Measurements from ENCODE around the gene TRAPPC3.

TRAPPC3 gene

DNA sequence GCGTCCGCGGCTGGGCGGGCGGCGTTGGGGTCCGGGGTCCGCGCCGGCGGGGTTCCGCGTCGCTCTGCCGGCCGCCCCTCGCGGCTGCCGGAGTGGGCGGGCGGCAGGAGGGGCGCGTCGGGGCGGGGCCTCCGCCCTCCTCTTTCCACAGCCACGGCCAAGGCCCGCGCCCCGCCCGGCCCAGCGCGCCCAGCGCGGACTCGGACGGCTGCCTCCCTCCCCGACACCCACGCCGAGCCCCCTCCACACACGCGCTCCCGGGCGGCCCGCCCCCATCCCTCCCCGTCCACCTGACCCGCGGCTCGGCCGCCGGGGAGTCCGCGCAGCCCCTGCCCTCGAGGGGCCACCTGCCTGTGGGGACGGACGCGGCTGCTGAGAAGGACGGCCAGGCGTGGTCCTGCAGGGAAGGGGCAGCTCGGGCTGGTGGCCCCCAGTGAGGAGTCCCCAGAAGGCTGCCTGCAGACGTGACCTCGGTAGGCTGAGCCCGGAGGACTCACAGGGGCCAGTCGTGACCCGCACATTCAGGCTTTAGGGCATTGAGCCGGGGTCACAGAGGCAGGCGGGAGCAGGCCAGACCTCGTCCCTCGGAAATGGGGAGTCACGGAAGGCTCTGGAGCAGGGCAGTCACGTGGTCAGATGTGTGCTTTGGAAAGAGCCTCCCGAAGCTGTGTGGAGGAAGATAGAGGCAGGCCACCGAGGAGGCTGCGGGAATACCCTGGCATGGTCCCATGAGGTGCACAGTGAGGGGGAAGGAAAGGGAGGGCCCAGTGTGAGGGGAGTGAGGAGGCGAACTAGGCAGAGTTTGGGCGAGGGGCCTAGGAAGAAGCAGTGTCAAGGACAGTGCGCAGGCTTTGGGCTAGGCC, 23.9 kb downstream of the TRAPPC3 start, which contains the start of gene COL8A2:
TSS of gene COL8A2 (minus strand) at position 94 of the 863 bp plus-strand sequence. CDS start 24,980 bp downstream, outside the sequence.
- no peak for DNase-seq (ENCODE audit: low spot score)

DNA sequence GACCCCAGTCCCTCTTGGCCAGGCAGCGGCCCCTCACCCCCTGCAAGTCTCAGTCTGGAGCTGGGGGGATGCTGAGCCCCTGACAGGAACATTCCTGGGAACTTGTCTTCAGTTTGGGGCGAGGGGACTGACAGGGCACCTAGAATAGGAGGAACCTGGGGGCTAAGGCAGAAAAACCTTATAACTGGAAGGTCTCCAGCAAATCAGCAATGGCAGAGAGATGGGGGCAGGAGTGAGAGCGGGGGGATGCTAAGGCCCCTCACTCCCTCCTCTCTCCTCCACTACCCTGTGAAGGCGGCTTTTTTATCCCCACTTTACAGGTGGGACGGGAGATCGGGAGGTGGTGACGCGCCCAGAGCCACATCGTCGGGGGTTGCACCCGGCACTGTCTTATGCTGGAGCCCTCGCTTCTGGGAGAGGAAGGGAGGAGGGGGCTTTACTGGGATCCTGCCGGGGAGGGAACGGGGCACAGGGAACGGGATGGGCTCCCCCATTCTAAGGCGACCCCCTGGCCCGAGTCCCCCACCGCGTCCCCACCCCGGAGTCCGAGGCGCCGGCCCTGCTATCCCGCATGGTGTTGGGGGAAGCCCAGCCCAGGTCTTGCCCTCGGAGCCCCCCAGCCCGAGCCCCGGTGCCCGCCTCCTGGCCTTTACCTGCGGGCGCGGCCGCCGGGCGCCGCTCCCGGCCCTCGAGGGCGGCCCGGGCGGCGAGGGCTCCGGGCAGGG, 24.7 kb downstream of the TRAPPC3 start:
- no peak for DNase-seq (ENCODE audit: low spot score)

DNA sequence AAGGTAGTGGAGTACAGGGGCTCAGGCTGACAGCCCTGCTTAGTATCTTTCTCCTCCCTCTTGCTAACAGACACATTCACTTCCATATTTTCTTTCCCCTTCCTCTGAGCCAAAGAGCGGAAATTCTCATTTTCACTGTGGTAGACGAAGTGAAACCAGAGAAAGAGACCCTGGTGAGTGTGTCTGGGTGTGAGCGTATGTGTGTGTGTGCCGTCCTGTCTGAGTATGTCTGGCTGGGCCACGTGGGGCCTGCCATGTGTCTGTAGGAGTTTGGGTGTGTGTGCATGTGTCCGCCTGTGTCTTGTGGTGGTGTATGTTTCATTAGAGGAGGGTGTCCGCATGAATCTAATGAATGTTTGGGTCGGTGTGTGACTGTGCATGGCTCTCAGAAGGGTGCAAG, 25.9 kb downstream of the TRAPPC3 start:
- peak; percentile 17 for DNase-seq (ENCODE audit: low spot score)

DNA sequence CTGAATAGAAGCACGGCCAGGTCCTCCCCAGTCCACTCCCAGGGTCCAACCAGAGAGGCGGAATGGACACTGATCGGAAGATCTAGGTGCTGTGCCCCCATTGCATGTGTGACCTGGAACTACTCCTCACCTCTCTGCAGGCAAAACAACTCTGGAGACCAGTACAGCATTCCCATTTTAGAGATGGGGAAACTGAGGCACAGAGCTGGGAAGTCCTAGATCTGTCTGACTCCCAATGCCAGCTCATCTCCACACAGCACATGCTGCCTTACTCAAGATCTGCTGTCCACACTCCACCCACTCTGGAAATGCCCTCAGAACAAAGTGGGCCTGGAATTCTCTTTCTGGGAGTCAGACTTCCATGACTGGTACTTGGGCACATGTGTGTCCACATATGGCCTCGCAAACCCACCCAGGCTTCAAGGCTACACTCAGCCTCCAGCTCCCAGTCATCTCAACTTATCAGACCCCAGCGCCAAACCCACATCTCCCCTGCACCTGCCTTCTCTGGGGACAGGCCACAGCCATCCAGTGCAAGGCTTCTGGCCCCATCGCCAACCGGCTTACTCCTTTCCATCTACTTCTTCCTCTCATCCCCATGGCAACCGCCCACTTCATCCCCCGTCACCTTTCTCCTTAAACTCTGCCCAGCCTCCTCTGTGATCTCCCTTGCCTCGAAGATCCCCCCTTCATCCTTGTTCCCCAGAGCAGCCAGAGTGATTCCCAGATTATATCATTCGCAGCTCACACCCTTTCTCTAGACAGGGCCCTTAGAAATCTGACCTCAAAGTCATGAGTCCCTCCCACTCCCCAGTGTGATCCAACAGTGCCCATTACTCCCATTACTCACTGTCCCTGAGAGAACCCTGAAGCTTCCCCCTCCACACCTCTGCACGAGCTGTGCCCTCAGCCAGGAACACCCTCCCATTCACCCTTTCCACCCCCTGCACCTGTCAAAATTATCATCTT, 26.9 kb downstream of the TRAPPC3 start:
- no peak for DNase-seq (ENCODE audit: low spot score)

DNA sequence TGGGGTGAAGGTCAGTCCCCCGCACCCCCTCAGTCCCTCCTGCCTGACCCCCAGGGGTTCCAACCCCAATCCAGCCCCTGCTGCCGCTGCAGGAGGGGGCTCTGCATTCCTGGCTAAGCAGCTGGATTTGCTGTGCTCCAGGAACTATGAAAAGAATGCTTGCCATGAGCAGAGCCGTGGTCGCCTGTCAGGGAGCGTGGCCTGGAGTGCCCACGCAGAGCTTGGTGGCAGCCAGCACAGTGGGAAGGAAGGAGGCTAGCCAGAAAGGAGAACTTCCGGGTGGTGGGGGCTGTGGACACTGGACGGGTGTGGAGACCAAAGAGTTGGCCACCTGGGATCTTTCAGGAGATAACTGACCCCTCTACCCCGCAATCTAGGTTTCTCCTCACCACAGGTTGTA, 29.8 kb downstream of the TRAPPC3 start:
- DNase-seq (ENCODE audit: low spot score), result no peak

DNA sequence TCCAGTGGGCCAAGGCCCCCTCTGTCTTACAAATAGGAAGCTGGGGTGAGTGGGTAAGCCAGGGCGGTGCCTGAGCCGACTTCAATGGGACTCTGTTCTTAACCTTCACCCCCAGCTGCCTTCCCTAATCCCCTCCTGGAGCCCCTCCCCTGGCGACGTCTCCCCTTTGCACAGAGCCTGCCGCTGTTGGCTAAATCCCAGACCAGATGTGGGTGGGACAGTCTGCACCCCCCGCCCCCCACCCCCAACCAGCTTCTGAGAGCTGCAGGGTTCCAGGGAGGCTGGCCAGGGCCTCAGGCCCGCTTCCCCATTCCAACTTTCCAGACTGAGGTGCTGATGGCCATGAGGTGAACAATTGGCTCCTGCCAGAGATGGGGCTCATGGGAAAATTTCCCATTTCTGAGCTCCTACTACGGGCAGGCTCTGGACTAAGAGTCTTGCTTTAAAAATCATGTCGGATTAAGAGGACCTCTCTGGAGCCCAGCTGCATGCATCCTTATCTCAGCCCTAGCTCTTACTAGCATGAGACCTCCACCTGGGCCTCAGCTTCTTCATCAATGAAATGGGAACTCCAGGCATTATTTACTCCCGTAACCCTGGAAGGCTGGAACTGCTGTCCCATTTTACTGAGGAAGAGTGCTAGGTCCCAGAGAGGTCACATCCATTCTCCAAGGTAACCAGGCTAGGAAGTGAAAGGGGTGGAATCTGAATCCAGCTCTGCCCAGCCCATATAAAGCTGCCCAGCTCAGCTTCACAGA, 30.7 kb downstream of the TRAPPC3 start:
- DNase-seq (ENCODE audit: low spot score), result no peak

DNA sequence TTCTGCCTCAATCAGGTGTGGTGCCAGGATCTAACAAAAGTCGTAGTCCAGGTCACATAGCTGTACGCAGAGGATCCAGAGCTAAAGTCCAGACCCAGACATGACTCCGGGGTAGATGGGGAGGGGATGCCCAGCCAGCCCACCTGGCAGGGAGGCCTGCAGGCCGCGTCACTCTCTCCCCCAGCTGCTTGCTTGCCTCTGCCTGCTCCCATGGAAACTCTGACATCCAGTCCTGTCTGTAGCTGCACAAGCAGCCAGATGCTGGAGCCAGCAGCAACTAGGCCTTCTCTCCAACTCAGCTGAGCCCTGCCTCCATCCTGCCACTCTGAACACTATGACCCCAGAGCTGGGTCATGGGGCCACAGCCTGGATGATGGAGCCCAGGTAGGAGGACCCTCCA, 32.4 kb downstream of the TRAPPC3 start:
- DNase-seq (ENCODE audit: low spot score), result no peak

DNA sequence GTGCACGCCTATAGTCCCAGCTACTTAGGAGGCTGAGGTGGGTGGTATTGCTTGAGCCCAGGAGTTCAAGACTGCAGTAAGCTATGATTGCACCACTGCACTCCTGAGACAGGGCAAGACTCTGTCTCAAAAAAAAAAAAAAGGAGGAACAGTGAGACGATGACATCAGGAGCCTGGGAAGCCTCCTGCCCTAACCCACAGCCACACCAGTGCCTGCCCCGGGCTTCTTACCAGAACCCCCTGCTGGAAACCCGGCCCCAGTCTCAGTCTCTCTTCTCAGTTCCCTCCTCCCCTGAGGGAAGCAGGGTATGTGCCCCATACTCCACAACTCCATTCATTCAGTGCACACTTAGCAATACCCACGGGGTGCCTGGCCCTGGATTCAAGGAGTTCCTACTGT, 33.4 kb downstream of the TRAPPC3 start:
- no peak for DNase-seq (ENCODE audit: low spot score)

DNA sequence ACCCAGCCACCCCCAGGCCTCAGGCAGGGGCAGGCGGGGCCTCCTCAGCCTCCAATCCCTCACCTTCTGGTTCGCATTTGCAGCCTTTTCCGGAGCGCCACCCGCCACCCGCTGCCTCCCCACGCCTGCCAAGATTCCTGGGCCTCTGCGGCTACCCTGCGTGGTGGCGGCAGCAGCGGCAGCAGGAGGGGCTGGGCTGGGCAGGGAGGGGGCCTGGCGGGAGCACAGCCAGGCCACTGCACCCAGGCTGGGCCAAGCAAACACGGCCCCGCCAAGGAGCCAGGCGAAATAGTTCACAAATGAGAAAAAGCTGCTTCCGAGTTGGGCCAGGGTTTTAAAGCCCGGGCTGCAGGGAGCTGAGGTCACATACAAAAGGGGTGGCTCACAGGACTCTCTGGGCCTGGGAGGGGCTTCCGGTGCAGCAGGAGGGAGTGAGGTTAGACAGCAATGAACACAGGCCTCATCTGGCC, 34.1 kb downstream of the TRAPPC3 start:
- DNase-seq (ENCODE audit: low spot score), result no peak

DNA sequence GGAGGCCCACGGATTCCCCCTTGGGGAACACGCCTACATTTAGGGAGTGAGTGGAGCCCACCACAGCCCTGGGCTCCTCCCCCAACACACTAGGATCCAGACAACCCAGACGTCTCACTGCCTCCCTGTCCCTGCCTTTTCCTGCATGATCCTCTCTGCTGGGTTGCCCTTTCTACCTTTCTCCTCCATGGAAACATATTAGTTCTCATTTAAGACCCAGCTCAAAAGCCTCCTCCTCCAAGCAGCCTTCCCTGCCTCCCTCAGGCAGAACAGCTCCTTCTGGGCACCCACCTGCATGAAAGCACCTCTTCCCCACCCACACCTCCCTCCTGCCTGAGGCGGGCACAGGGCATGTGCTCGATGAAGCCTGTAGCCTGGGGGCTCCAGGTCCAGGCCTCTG, 34.9 kb downstream of the TRAPPC3 start:
- no peak for DNase-seq (ENCODE audit: low spot score)

DNA sequence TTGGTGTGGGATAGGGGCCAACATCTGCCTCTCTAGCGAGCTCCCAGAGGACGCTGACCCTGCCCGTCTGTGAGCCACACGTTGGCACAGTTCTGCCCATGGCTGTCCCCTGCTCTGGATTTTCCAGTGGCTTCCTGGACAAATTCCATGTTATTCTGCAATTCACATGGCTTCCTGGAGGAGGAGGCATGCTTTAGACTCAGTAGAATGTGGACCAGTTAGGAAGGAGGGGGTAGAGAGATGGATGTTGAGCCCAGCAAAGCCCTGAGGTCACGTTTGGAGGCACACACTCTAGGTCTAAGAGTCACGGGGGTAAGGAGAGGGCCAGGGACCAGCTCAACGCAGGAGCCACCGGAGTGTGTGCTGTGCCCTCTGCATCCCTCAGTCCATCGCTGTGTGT, 36.5 kb downstream of the TRAPPC3 start:
- DNase-seq (ENCODE audit: low spot score), result no peak

DNA sequence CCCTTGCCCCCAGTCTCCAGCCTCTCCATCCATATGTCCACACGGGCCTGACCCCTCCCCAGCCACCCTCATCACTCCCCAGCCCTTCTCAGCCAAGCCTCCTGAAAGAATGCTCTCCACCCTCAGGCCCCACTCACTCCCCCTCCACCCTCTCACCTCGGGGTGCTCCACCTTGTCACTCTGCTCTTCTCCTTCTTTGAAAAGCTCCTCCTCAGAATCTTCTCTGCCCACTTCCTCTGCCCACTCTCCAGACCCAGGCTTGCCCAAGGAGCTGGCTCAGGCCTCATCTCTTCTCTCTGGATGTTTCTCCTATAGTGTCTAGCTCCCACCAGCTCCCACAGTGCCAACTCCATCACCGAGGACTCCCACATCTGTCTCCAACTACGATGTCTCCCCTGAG, 38.1 kb downstream of the TRAPPC3 start:
- DNase-seq (ENCODE audit: low spot score), result no peak

DNA sequence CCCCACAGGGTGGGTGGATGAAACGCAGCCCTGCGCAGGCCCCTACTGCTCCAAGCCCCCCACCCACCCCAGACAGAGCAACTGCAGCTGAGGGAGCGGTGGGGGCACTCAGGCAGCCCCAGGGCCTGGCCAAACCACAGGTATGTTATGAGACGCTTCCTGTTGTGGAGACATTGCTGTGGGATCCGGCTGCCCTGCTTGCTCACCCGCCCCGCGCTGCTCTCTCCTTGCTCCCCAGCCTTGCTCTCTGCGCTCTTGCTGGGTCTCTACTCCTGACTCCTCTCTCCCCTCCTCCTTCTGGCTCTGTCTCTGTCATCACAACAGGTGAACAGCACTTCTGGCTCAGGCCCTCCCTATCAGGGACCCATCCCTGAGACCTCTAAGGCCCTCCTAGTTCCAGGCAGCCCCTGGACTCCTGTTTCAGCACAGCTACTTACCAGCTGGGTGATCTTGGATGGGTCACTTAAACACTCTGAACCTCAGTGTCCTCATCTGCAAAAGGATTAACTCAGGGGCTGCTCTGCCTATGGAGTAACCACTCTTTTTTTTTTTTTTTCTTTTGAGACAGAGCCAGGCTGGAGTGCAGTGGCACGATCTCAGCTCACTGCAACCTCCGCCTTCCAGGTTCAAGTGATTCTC, 40.1 kb downstream of the TRAPPC3 start:
- peak; percentile 28 for DNase-seq (ENCODE audit: low spot score)

DNA sequence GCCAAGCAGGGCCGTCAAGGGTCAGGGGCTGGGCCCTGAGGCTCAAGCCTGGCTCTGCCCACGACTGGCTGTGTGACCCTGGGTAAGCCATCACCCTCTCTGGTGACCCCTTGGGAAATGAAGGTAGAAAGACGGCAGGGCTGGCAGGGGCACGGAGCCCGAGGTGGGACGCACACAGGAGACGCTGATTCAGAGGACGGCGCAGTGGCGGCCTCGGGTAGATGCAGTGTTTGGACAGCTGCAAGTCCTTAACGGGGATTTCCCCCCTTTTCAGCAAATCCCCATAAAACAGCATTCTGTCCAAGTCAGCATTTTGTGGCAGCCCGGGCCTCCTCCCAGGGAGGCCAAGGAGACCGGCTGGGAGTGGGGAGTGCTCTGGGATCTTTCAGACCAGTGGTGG, 41.0 kb downstream of the TRAPPC3 start:
- no peak for DNase-seq (ENCODE audit: low spot score)

DNA sequence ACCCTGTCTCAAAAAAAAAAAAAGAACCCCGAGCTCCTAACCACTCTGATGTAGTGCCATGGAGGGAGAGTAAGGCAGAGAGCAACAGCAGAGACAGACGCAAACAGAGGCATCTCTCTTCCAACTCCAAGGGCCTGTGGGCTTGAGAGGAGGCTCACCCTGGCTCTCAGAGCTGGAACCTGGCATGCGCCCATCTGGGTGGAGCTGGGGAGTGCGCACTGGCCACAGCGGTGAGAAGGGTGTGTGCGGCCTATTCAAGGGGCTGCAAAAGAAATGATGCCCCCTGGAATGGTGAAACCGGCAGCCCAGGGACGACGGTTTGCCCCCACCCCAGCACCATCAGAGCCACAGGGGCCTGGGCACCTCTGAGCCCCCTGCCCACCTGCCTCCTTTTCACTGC, 41.9 kb downstream of the TRAPPC3 start:
- no peak for DNase-seq (ENCODE audit: low spot score)

DNA sequence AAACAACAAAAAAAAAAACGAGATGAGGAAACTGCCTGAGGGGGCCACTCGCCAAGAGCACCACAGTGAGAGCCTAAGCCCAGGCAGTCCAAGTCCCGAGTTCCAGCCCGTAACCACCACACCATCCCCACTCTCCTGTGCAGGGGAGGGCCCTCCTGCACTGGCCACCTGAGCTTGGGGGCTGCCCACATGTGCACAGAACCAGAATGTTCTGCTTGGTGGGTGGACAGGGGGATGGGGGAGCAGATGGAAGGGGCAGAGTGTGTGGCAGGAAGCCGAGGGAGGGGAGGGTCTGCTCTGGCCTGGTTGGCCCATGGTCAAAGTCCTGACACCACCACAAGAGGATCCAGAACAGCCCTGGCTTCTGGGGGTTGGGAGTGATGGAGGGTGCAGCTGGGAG, 43.0 kb downstream of the TRAPPC3 start:
- no peak for DNase-seq (ENCODE audit: low spot score)

DNA sequence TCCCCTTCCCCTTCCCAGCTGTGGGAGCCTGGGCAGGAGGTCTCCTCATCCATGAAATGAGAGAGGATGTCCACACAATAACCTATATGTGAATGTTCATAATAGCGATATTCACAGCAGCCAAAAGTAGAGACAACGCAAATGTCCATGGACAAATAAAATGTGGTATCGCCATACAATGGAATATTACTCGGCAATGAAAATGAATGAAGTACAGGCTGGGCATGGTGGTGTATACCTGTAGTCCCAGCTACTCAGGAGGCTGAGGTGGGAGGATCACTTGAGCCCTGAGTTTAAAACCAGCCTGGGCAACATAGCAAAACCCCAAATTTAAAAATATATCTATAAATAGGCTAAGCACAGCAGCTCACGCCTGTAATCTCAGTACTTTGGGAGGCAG, 47.7 kb downstream of the TRAPPC3 start:
- DNase-seq (ENCODE audit: low spot score), result no peak

DNA sequence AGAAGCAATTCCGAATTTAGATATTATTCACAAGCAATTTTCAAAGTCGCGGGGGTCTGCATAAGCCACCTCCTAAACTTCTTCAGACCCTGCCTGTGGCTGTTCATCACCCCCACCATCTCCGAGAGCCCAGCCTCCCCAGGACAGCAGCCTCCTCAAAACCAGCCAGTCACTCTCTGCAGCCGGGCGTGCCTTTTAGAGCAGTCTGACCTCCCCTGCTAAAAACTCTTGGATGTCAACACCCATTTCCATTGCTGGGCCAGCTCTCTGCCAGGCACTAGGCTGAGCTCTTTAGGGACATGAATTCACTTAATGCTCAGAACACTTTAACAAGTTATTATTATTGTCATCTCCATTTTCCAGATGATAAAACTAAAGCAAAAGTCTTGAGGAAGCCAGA, 48.9 kb downstream of the TRAPPC3 start:
- DNase-seq (ENCODE audit: low spot score), result no peak

DNA sequence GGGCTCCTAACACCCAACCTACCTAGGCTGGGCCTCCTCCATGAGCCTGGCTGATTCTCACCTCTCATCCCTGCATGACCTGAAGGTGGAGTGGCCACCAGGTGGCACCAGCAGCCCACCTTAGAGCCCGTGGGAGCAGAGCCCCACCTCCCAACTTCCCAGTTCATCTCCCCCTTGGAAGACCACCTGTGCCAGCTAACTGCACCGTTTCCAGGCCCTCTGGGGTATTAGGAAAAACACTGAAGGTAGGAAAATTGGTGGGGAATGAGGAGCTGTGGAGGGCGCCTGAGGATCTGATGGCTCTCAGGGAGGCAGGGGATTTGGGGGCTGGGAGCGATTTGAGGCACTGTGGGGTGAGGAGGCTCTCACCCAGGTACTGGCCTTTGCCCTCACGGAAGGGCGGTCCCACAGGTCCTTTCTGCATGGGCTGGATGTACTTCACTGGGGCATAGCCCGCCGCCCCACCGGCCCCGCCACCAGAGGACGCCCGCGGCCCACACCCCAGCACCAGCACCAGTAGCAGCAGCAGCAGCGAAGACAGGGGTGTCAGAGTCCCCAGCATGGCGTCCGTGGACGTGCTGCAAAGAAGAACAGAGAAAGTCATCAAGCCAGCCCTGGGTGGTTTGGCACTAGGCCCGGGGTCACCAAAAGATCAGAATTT, 49.5 kb downstream of the TRAPPC3 start:
- peak; percentile 70 for DNase-seq (ENCODE audit: low spot score)

DNA sequence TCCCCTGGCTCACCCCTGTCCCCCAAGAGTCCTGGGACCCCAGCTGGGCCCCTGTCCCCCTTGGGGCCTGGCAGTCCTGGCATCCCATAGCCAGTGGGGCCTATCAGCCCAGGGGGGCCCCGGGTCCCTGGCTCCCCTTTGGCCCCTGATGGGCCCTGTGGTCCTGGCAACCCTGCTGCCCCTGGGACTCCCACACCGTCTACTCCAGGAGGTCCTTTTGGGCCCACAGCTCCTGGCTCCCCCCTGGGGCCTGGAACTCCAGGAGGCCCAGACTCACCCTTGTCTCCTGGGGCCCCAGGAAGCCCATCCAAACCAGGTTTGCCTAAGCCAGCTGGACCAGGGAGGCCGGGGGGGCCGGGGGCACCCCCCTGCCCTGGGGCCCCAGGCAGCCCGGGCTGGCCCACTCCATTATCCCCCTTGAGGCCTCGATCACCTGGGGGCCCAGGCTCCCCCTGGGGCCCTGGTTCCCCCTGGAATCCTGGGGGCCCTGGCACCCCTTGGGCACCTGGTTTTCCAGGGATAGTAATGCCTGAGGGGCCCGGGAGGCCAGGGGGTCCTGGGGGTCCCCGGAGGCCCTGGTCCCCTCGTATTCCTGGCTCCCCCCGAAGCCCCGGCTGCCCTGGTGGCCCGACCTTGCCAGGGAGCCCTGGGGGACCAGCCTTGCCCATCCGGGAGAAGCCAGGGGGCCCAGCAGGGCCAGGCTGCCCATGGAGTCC, 50.5 kb downstream of the TRAPPC3 start:
- DNase-seq (ENCODE audit: low spot score), result no peak

All from CD4-positive, alpha-beta T cell treated with Interleukin-2 at 100 ng/mL for 4 hours (primary cell).